Neuronal stem cell (in vitro differentiated cells): ENCODE data around the gene AMPD3.

ENCODE experiments used
- DNase-seq: peaks from one replicate; pipeline ENCODE4 v3.0.0-alpha.2; 2013; ENCODE audit warnings: low spot score
- H2AFZ ChIP-seq: one replicate; pipeline ENCODE4 v1.6.1; 2013; ENCODE audit warnings: mild to moderate bottlenecking, low read length, inconsistent platforms
- H2AK5ac ChIP-seq: 2 replicates; pipeline ENCODE4 v1.6.1; 2013; ENCODE audit warnings: low read depth, mild to moderate bottlenecking, inconsistent platforms, low read length, moderate library complexity, mixed read lengths
- H2BK120ac ChIP-seq: 2 replicates; pipeline ENCODE4 v1.6.1; 2013; ENCODE audit warnings: low read depth, mild to moderate bottlenecking, inconsistent platforms, low read length, moderate library complexity, mixed read lengths
- H2BK12ac ChIP-seq: one replicate; pipeline ENCODE4 v1.6.1; 2013; ENCODE audit warnings: low read length, inconsistent platforms
- H2BK15ac ChIP-seq: 2 replicates; pipeline ENCODE4 v1.6.1; 2013; ENCODE audit warnings: mild to moderate bottlenecking, low read length, inconsistent platforms, mixed read lengths
- H2BK5ac ChIP-seq: one replicate; pipeline ENCODE4 v1.6.1; 2013; ENCODE audit warnings: inconsistent platforms, mild to moderate bottlenecking, low read length, moderate library complexity
- H3K14ac ChIP-seq: one replicate; pipeline ENCODE4 v1.6.1; 2013; ENCODE audit warnings: low read length, inconsistent platforms
- H3K18ac ChIP-seq: 2 replicates; pipeline ENCODE4 v1.6.1; 2013; ENCODE audit warnings: low read length, inconsistent platforms
- H3K23ac ChIP-seq: 2 replicates; pipeline ENCODE4 v1.6.1; 2013; ENCODE audit warnings: low read depth, mild to moderate bottlenecking, mixed read lengths, low read length, inconsistent platforms; ENCODE audit not compliant: poor library complexity
- H3K27ac ChIP-seq: replicated peaks from 3 replicates; pipeline ENCODE4 v1.5.1; 2013; ENCODE audit warnings: low read length, inconsistent platforms
- H3K27me3 ChIP-seq, 3 experiments: 2 replicates each; pipeline ENCODE4 v1.6.1; 2013; ENCODE audit warnings: low read length in 3 of 3, mild to moderate bottlenecking in 2 of 3, inconsistent platforms in 1 of 3, low read depth in 1 of 3, mixed read lengths in 1 of 3, moderate library complexity in 1 of 3; ENCODE audit not compliant: control insufficient read depth in 3 of 3, insufficient read depth in 3 of 3
- H3K36me3 ChIP-seq, 2 donors: replicated peaks in 1 of 2; 2 replicates each; pipeline ENCODE4 v1.6.1; 2013; ENCODE audit warnings: low read length in 2 of 2; ENCODE audit not compliant: control insufficient read depth in 2 of 2, insufficient read depth in 2 of 2
- H3K4ac ChIP-seq: 2 replicates; pipeline ENCODE4 v1.6.1; 2013; ENCODE audit warnings: inconsistent platforms, mild to moderate bottlenecking, low read length, moderate library complexity
- H3K4me1 ChIP-seq, 2 donors: 1 replicate in 1 of 2; 2 replicates in 1 of 2; pipeline ENCODE4 v1.6.1; 2013; ENCODE audit warnings: low read length in 2 of 2, low read depth in 1 of 2; ENCODE audit not compliant: control insufficient read depth in 2 of 2, insufficient read depth in 1 of 2
- H3K4me2 ChIP-seq: one replicate; pipeline ENCODE4 v1.6.1; 2013; ENCODE audit warnings: mild to moderate bottlenecking, low read length, inconsistent platforms; ENCODE audit not compliant: insufficient read depth, poor library complexity, severe bottlenecking
- H3K4me3 ChIP-seq, 2 donors: 2 replicates each; pipeline ENCODE4 v1.5.1; 2013; ENCODE audit warnings: low read length in 2 of 2, mild to moderate bottlenecking in 2 of 2, inconsistent platforms in 1 of 2, moderate library complexity in 1 of 2
- H3K79me1 ChIP-seq: one replicate; pipeline ENCODE4 v1.6.1; 2013; ENCODE audit warnings: low read depth, mild to moderate bottlenecking, inconsistent platforms, low read length, moderate library complexity
- H3K9ac ChIP-seq: one replicate; pipeline ENCODE4 v1.6.1; 2013; ENCODE audit warnings: mild to moderate bottlenecking, low read depth, low read length, inconsistent platforms; ENCODE audit not compliant: poor library complexity
- H3K9me3 ChIP-seq, 2 donors: replicated peaks in 1 of 2; 2 replicates each; pipeline versions ENCODE3 to v1.6.1; 2013; ENCODE audit warnings: low read length in 2 of 2, mild to moderate bottlenecking in 2 of 2, inconsistent platforms in 1 of 2, low read depth in 1 of 2, mixed read lengths in 1 of 2, moderate library complexity in 1 of 2; ENCODE audit not compliant: control insufficient read depth in 2 of 2, insufficient read depth in 1 of 2
- H4K8ac ChIP-seq: one replicate; pipeline ENCODE4 v1.6.1; 2013; ENCODE audit warnings: low read depth, mild to moderate bottlenecking, inconsistent platforms, low read length, moderate library complexity
- H4K91ac ChIP-seq: one replicate; pipeline ENCODE4 v1.6.1; 2013; ENCODE audit warnings: low read length, low read depth, mild to moderate bottlenecking, inconsistent platforms; ENCODE audit not compliant: poor library complexity
- WGBS, 2 donors: extraction: QIAGEN DNeasy Blood & Tissue Kit; methylation state at CpG; one replicate each; pipeline ENCODE4 v1.1.7; 2013; ENCODE audit warnings: missing lambda C conversion rate in 2 of 2, mixed read lengths in 1 of 2; ENCODE audit not compliant: insufficient read length in 2 of 2, insufficient replicate concordance in 1 of 2; ENCODE audit errors: extremely low coverage in 2 of 2; 5-methylcytosine and 5-hydroxymethylcytosine counted together

The AMPD3 gene

DNA sequence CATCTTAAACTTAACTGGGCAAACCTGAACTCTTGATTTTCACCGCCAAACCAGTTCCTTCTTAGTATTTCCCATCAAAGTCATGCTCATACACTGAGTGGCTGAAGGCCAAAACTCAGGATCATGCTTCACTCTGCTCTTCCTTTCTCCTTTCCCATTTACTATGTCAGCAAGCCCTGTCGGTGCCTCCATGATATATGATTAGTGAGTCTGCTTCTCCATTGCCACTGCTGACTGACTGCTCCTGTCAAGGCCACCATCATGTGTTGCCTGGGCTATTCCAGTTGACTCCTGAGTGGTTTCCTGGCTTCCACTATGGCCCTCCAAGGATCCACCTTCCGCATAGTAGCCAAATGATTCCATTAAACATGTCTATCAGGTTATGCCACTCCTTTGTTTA, 42.8 kb upstream of the AMPD3 start:
- WGBS, 2 donors, result no CpG with 5 or more reads among the region's 3 CpGs
- no peak overlapping the region for H4K91ac ChIP-seq

DNA sequence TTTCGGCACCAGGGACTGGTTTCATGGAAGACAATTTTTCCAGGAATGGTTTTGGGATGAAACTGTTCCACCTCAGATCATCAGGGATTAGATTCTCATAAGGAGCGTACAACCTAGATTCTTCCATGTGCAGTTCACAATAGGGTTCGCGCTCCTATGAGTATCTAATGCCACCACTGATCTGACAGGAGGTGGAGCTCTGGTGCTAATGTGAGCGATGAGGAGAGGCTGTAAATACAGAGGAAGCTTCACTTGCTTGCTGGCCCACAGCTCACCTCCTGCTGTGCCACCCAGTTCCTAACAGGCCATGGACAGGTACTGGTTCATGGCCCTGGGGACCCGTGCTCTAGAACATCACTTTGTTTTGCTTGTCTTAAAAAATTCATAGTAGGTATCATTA, 41.8 kb upstream of the AMPD3 start:
- no peak overlapping the region for H2BK5ac ChIP-seq
- no peak overlapping the region for H3K14ac ChIP-seq
- no peaks in the 10 kb centered on the region for H3K9me3 ChIP-seq
- no peak for DNase-seq
- H2BK12ac ChIP-seq, result no peak overlapping the region
- no peak overlapping the region for H3K9ac ChIP-seq
- no peak overlapping the region for H3K4ac ChIP-seq
- H3K4me1 ChIP-seq, result no peaks in the 10 kb centered on the region
- H3K36me3 ChIP-seq, result no peaks in the 10 kb centered on the region
- H3K4me3 ChIP-seq, result no peak overlapping the region
- no peak overlapping the region for H4K91ac ChIP-seq
- no peak overlapping the region for H2AFZ ChIP-seq
- no peaks in the 10 kb centered on the region for H3K79me1 ChIP-seq
- no peak overlapping the region for H3K4me2 ChIP-seq
- no peak overlapping the region for H2BK15ac ChIP-seq
- no peak overlapping the region for H4K8ac ChIP-seq
- H3K18ac ChIP-seq, result no peak overlapping the region
- no peaks in the 10 kb centered on the region for H3K27me3 ChIP-seq
- no peak overlapping the region for H3K27ac ChIP-seq
- no CpG with 5 or more reads among the region's 6 CpGs for WGBS, 2 donors
- H2AK5ac ChIP-seq, result no peak overlapping the region
- H2BK120ac ChIP-seq, result no peak overlapping the region
- no peak overlapping the region for H3K23ac ChIP-seq

More for the DNA sequence above, 42.8 kb upstream of the AMPD3 start:
- Histone ChIP-seq H2BK12ac (no peak overlapping the region), H2BK5ac (no peak overlapping the region), H3K14ac (no peak overlapping the region), H3K23ac (no peak overlapping the region), H3K36me3 (no peaks in the 10 kb centered on the region), H3K4me1 (no peaks in the 10 kb centered on the region), H4K8ac (no peak overlapping the region), H3K4me2 (no peak overlapping the region), H3K9me3 (no peaks in the 10 kb centered on the region), H3K27me3 (no peaks in the 10 kb centered on the region), H3K79me1 (no peaks in the 10 kb centered on the region), H3K9ac (no peak overlapping the region), H3K18ac (no peak overlapping the region), H3K4ac (no peak overlapping the region), H3K4me3 (no peak overlapping the region), H3K27ac (no peak overlapping the region), H2AK5ac (no peak overlapping the region), H2BK15ac (no peak overlapping the region), H2BK120ac (no peak overlapping the region), H2AFZ (no peak overlapping the region)
- no peak for DNase-seq

DNA sequence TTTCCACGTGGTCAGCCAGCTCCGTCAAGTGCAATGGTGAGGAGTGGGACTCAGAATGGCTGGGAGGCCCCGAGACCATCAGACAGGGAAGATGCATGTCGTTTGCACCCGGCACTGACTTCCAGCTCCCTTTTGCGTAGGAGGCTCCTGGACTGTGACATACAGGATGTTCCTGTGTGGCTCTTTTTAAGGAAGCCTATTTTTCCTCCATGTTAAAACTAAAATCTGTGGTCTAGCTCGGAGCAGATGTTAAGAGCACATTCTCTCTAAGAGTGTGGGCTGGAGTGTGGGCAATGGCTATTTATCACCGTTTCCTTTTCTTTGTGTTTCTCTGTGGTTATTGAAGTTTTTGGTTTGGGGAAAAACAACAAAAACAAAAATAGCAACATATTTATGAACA, 40.9 kb upstream of the AMPD3 start:
- no peak overlapping the region for H3K27ac ChIP-seq
- DNase-seq, result no peak
- WGBS, 2 donors, result no CpG with 5 or more reads among the region's 8 CpGs

DNA sequence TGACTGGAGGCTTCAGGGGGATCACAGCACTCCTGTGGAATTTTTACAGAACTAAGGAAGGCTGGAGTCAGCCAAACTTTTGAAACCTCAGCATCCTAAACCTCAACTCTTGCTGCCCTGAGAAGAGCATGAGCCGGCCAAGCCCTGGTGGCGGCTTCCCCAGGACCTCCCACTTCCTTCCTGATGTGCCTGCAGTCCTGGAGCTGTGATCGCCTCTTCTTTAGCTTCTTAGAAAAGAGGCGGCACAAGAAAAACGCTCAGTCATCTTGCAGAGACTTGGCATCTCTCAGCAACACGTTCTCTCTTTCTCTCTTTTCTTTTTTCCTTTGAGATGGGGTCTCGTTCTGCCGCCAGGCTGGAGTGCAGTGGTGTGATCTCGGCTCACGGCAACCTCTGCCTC, 40.4 kb upstream of the AMPD3 start:
- Histone ChIP-seq H3K18ac (no peak overlapping the region), H2BK5ac (no peak overlapping the region), H3K36me3 (no peaks in the 10 kb centered on the region), H3K4me3 (no peak overlapping the region), H3K4me2 (no peak overlapping the region), H4K91ac (no peak overlapping the region), H3K14ac (no peak overlapping the region), H3K9ac (no peak overlapping the region), H2AFZ (peak overlapping the region; percentile 78), H2BK15ac (no peak overlapping the region), H3K27me3 (no peaks in the 10 kb centered on the region), H3K27ac (no peak overlapping the region), H3K9me3 (no peaks in the 10 kb centered on the region), H2AK5ac (no peak overlapping the region), H2BK12ac (no peak overlapping the region), H4K8ac (no peak overlapping the region), H2BK120ac (no peak overlapping the region), H3K4me1 (no peaks in the 10 kb centered on the region), H3K4ac (no peak overlapping the region), H3K79me1 (no peaks in the 10 kb centered on the region), H3K23ac (no peak overlapping the region)
- no peak for DNase-seq
- no CpG with 5 or more reads among the region's 10 CpGs for WGBS, 2 donors

More for the DNA sequence above, 40.9 kb upstream of the AMPD3 start:
- H3K9ac ChIP-seq, result no peak overlapping the region
- H2BK12ac ChIP-seq, result no peak overlapping the region
- H2BK15ac ChIP-seq, result no peak overlapping the region
- H4K8ac ChIP-seq, result no peak overlapping the region
- no peak overlapping the region for H2AK5ac ChIP-seq
- H4K91ac ChIP-seq, result no peak overlapping the region
- H3K14ac ChIP-seq, result no peak overlapping the region
- H3K4ac ChIP-seq, result no peak overlapping the region
- no peaks in the 10 kb centered on the region for H3K9me3 ChIP-seq
- H3K18ac ChIP-seq, result no peak overlapping the region
- H3K36me3 ChIP-seq, result no peaks in the 10 kb centered on the region
- no peaks in the 10 kb centered on the region for H3K79me1 ChIP-seq
- no peak overlapping the region for H2BK120ac ChIP-seq
- H2AFZ ChIP-seq, result peak overlapping the region; percentile 78
- no peak overlapping the region for H2BK5ac ChIP-seq
- no peaks in the 10 kb centered on the region for H3K4me1 ChIP-seq
- H3K27me3 ChIP-seq, result no peaks in the 10 kb centered on the region
- H3K4me3 ChIP-seq, result no peak overlapping the region
- no peak overlapping the region for H3K23ac ChIP-seq
- no peak overlapping the region for H3K4me2 ChIP-seq
